CD1c-positive myeloid dendritic cell (primary cell): ENCODE data around the gene SPECC1.
"Not testable (repeated sequence)": the region's sequence is repeated elsewhere in the genome, so short reads cannot be mapped to it uniquely, and the experiment has no call there.

Experiments used
- DNase-seq: peaks from one replicate; pipeline ENCODE4 v3.0.0-alpha.2; 2016; ENCODE audit errors: extremely low spot score

SPECC1 gene

DNA sequence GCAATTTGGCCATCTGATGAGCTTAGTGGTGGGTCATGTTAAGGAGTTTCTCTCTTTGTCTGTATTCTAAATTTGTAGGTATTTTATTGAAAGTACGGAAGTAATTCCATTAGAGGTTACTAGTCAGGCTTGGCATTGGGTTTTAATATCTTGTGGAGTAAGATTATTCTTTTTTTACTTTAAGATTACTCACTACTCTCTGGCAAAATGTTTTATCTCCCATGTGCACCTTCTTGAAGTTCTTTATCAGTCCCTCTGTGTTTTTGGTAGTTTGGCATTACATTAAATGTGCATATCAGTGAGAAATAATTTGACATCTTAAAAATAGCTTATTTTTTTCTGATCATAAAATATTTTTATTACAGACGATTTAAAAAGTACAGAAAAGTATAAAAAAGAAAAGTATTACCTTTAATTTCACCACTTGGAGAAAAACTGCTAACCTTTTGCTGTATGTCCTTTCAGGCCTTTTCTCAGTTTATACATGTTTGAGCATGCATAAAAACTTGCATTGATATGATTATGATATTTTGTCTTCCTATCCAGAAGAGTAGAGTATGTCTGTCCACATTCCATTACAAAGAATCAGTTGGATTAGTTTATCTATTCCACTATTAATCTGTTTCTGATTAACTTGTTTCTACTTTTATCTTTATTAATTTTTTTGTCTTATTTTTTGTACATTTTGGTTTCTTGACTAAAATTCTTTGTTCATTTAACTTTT, 198.3 kb downstream of the SPECC1 start:
- DNase-seq, result no peak

DNA sequence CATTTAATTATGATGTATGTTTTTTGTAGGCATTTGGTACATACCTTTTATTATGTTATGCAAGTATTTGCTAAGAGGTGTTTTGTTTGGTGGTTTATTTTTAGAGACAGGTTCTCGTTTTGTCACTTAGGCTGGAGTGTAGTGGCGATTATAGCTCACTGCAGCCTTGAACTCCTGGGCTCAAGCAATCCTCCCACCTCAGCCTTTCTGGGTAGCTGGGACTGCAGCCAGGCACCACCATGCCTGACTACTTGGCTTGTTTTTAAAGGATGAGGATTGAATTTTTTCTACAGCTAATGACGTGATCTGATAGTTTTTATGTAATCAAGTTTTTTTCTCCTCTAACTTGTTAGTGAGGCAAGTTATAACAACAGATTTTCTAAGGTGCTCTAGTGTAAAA, 199.6 kb downstream of the SPECC1 start:
- DNase-seq, result no peak

DNA sequence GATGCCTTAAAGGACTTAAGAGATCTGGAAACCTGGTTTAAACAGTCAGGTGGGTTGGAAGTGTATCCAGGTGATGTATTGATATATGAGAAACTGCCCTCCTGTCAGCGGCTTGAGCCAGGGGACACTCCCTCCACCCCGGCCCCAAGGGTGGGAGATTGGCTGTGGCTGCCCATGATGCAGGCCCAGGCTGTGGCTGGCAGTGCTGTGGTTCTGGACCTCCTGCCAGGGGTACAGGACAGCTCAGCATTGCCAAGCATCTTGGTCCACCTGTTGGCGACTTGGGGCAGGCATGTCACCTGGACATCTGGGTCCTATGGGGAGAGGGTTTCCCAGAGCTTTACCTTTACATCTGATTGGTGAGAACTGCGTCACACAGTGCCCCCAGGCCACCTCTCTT, 201.0 kb downstream of the SPECC1 start:
- no peak for DNase-seq

DNA sequence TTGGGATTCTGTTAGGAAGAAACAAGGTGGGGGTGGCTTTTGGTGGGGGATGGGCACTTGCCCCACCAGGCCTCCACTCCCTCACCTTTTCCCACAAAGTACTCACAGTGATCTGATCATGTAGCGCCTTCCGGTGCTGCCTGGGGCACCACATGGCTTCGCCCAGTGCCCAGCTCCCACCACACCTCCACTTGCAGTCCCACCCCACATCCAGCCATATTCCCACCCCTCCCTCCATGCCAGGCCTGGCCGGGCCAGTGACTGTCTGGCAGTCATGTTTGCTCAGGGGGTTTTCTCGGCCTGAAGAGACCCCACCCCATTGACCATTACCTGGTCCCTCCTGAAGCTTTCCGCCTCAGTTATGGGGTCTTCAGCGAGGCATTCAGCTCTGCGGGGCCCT, 201.5 kb downstream of the SPECC1 start:
- DNase-seq, result no peak

DNA sequence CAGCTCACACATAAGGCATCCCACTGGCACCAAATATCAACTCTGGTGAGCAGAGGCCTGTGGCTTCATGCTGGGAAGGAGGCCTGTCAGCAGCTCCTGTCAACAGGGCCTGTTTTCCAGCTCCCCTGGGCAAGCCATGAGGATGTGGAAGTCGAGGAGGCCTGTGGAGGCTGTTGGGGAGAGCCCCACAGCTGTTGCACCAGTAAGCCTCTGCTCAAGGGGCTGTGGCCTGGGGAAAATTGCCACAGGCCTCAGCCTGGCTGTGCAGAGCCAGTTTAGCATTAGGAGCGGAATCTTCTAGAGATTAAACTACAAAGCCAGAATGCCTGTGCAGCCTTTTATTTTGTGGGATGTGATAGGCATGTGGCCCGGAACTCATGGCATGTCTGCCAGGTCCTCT, 202.1 kb downstream of the SPECC1 start:
- no peak for DNase-seq

DNA sequence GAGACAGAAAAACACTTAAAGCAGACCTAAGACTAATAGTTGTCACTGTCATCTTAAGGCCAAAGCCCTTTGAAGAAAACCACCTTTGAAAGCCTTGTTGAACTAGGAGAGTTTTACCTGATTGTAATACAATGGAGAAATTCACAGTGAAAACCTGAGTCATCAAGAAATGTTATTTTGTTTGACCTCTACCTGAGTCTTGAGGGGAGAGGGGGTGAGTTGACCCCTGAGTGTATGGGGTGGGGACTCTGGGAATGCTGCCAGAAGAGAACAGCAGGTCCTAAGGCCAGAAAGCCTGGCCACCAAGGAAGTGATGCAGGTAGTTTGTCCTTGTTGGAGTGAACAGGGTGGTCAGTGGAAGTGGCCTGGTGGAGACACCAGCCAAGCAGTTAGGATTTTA, 204.3 kb downstream of the SPECC1 start:
- DNase-seq, result no peak

DNA sequence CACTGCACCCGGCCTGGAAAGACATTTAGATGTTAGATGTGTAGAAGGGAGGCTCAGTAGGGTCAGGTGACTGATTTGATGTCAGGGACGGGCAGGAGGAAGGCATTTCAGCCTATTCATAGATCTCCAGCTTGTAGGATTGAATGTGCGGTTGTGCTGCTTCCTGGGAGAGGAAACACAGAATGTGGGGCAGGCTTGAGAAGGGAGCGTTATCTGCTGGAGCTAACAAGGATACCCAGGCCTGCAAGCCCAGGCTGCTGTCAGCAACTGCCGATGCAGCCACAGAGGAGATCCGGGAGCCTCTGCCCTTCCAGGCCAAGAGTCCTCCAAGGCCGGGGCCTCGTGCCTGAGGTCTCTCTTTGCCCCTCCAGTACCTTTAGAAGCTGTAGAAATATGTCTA, 205.6 kb downstream of the SPECC1 start:
- DNase-seq, result no peak

DNA sequence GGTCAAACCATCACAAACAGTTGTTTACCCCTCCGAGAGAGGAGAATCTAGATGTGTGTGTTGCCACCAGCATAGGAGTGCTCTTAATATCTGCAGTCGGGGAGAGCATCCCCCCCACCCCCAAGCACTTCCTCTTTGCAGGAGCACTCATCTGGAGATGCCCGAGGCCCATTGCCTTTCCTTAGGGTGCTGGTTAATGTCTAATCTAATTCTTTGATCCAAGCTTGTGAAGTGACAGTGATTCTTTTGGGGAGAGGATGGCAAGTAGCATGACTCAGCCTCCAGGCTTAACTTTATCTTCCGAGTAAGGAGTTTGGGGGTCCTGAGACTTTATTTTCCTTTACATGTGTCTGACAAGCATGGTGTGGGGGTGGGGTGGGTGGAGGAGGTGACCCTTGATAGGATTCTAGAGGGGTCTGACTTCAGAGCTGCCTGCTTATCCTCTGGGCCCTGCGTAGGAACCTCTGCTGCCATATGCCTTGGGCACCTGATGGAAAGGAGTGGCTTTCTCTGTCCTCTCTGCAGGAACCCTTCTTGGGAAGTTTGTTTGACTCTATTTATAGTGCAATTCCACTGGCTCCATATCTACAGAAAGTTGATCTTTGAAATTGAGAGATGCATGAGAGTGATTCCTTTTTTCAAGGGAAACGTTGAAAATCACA, 207.1 kb downstream of the SPECC1 start:
- no peak for DNase-seq

DNA sequence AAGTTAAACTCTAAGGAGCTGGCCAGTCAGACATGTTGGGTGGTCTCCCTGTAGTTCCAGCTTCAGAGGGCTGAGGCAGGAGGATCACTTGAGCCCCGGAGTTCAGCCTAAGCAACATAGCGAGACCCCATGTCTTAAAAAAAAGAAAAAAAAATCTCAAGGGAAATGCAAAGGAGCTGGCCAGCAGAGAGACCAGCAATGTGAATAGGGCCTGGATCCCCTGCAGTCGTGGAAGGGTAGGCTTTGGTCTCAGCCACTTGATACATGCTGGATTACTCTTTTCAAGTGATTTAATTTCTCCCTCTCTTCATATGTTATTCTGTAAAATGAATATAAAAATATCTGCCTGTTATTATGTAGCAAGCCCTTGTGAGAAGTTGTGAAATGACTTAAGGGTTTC, 207.7 kb downstream of the SPECC1 start:
- DNase-seq, result no peak

DNA sequence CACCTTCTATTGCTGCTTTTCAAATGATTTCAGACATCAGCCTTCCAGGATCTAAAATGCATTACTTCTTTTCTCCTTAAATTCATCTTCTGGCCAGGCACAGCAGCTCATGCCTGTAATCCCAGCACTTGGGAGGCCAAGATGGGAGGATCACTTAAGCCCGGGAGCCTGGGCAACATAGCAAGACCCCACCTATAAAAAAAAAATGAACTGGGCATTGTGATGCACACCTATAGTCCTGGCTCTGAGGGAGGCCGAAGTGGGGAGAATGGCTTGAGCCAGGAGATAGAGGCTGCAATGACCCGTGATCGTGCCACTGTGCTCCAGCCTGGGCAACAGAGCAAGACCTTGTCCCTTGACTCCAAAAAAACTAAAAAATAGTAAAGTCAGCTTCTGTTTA, 208.5 kb downstream of the SPECC1 start:
- no peak for DNase-seq

DNA sequence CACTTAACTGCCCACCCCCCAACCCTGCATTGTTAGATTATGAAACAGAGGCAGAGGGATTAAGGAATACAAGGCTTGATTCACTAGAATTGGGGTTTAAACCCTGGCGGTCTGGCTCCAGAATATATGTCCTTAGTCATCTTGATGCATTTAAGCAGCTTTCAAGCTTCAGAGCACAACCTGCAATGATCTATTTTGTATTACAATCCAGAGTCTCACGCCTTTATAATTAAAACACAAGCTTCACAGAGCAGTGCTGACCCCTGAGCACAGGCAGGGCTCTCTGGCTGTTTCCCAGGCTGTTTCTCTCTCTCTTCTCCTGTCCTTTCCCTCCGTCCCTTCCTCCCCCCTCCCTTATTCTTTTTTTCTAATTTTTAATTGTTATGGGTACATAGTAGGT, 209.1 kb downstream of the SPECC1 start:
- no peak for DNase-seq

DNA sequence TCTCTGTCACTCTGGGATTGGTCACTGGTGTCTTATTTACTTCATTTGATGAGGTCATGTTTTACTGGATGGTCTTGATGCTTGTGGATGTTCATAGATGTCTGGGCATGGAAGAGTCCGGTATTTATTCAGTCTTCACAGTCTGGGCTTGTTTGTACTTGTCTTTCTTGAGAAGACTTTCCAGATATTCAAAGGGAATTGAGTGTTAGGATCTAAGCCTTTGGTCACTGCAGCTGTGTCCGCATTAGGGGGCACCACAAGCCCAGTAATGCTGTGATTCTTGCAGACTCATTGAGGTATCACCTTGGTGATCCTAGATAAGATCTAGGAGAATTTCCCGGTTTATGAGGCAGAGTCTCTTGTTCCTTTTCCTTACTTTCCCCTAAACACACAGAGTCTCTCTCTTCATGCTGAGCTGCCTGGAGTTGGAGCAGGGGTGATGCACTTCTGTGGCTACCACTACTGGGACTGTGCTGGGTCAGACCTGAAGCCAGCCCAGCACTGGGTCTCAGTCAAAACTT, 214.7 kb downstream of the SPECC1 start:
- no peak for DNase-seq

DNA sequence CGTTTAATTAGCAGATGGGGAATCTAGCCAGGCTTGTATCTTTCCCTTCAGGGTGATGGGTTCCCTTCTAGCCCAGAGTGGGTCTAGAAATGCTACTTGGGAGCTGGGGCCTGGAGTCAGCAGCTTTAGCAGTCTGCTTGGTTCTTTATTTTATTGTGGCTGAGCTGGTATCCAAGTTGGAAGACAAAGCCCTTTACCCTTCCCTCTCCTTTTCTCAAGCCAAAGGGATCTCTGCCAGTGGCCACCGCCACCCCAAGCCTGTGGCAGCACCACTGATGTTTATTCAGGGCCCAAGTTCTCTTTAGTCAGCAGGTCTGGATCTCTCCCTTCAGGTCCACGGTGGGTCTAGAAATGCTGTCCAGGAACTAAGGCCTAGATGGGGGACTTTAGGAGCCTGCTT, 215.2 kb downstream of the SPECC1 start:
- DNase-seq, result no peak

DNA sequence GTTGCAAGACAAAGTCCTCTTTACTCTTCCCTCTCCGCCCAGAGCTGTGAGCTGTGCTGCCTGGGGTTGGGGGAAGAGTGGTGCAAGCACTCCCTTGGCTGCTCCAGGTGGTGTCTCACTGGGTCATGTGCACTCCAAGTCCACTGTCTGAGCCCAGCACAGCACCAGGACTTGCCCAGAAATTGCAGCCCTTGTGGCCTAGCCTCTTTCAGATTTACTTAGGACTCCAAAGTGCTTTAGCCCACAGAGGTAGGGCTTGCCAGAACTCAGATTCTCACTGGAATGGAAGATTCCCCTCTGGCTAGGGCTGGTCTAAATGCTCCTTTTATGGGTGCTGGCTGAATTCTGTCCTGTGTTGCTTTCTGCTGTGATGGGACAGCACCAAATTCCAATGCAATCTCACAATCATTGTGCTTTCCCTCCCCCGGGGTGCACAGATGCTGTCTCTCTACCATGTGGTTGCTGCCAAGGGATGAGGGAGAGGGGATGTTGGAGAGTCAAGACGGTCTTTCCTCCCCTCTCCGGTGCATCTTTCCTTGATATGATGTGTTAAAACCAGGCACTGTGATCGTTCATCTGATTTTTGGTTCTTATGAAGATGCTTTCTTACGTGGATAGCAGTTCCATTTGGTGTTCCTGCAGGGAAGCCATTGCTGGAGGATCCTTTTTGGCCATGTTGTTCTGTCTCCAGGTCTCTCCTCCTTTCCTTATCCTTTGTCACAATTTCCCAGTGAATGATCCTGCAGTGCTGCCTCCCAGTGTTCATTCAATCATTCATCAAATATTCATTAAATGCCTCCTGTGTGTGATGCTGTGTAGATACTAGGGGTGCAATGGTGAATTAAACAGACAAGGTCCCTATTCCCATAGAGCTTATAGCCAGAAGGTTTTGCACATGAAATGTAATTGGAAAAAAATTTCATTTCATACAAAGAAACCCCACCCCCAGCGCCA, 216.3 kb downstream of the SPECC1 start:
- no peak for DNase-seq

DNA sequence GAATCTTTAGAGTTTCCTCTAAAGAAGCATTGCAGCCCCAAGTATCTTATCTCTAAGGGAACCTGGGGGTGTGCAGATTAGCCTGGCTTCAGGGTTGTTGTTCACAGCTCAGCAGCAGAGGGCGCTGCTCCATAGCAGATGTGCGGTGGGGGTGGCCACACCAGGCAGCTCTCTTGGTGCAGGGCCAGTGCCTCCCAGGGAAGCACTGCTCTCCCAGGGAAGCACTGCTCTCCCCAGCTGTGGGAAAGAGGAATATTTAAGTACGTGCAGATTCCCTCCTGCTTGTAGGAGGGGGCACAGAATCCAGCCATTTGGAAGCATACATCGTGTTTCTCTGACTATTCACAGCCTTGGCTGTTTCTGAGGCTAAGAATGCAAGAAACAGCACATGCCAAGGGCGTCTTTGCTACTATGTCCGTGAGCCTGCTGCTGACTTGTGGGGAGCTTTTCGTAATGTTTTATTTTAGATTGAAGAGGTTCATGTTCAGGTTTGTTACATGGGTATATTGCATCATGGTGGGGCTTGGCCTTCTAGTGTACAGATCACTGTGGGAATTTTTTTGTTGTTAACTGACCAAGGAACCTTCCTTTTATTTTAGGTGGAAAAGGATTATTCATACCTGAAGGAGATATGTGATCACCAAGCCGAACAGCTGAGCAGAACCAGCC, 217.8 kb downstream of the SPECC1 start:
- peak; percentile 79 for DNase-seq

DNA sequence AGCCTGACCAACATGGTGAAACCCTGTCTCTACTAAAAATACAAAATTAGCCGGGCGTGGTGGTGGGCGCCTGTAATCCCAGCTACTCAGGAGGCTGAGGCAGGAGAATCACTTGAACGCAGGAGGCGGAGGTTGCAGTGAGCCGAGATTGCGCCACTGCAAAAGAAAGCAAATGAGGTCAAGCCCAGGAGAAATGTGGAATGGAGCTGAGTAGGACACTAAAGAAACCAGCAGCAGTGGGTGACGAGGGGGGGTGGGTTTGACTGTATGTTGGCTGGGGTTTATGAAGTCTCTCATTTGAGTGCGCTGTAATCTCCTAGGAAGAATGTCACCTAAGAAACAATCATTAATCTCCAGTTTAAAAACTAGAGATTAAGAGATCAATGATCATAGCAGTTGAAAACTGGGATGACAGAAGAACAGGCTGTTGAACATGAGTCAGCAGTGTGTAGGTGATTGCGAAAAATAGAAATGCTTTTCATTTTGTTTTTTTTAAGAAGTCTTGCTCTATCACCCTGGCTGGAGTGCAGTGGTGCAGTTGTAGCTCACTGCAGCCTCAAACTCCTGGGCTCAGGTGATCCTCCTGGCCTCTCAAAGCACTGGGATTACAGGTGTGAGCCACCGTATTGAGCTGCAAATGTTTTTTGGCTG, 218.7 kb downstream of the SPECC1 start:
- not testable (repeated sequence) for DNase-seq

DNA sequence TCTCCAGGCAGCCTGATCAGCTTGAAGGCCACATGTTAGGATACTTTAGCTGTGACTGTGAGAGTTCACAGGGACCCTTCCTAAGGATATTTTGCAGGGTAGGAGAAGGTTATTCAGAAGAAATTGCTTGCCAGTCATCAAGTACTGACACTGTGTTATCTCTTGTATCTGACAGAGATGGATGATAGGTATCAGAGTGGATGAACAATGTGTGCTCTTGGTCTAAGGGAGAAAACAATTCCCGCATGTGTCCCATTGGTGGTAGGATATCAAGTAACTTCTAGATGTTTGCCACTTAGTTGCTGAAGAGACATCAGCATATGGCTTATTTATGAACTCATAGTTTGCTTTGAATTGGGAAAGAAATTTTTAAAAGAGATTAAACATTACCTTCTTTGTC, 219.3 kb downstream of the SPECC1 start:
- DNase-seq, result no peak

DNA sequence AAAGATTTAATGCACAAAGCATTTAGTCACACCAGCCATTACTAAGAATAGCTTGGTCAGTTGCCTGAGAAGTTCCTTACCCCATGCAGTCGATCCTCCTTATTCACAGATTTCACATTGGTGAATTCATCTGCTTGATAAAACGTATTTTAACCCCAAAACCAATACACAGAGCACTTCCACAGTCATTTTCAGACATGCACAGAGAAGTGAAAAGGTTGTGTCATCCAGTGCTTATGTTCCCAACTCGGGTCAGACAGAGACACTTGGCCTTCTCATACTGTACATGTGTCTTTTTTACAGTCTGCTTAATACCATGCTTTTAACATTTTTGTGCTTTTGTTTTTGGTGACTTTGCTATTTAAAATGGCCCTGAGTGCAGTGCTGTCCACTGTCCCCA, 219.7 kb downstream of the SPECC1 start:
- peak; percentile 26 for DNase-seq

DNA sequence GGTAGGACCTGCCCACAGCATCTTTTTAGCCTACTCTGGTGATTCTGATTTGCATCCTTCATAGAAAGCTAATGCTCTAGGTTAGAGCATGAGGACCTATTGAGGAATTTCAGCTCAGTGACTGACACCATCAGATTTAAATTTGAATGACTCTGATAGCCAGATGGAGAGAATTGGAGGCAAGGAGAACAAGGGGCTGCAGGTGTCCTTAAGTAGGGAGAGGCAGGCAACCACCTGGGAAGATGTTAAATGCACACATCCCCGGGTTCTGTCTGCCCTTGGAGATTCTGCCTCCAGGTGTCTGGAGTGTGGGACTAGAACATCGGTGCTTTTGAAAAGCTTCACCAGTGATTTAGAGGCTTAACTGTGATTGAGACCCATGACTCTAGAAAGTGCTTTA, 221.8 kb downstream of the SPECC1 start:
- DNase-seq, result no peak

DNA sequence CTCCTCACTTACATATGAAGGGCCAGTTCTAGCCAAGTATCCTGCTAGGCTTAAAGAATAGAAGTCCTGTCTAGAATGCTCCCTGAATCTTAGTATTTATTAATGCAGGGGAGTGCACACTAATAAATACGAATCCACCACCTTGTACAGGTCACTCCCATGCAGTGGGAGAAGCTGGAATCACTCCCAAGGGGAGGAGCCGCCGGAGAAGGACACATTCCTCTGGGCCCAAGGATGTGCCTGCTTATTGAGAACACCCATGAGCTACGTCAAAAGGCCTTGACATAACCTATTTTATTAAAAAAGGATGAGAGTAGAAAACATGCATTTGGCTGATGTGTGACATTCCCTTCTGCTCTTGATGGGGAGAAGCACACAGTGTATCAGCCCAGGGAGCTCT, 223.5 kb downstream of the SPECC1 start:
- DNase-seq, result no peak

DNA sequence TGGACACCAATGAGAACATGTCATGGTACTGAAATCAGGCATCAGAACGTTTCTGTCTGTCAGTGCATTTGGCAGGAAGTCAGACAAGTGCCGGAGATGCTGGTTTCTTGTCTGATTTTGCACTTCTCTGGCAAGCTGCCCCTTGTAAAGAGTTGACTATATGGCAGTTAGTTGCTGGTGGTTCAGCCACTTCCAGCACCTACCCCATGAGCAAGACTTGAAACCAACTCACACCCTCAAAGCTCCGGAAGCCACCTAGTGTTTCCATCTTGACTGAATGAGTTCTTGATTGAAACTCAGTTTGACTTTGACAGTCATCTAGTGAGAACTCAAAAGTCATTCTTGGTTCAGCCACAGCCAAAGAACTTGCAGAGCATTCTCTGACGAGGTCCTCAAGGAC, 225.1 kb downstream of the SPECC1 start:
- DNase-seq, result no peak
